Sigmoid colon (tissue), 7 donors: ENCODE data around the gene EHD2. TPM values are rescaled to one million over a fixed set of nuclear protein-coding genes. Genes with fewer than 3 reads are reported as not detected.

ENCODE experiments used
- DNase-seq: peaks from one replicate; pipeline ENCODE4 v3.0.0-alpha.2; 2019
- H3K27ac ChIP-seq, 4 donors: fragments of 200-600 bp; sonication (generic); one replicate each; pipeline ENCODE4 v1.5.1; 2016 to 2019; ENCODE audit warnings: mild to moderate bottlenecking in 1 of 4
- H3K27me3 ChIP-seq, 3 donors: fragments of 200-600 bp; sonication (generic); one replicate each; pipeline ENCODE4 v1.5.1; 2019; ENCODE audit warnings: mild to moderate bottlenecking in 1 of 3
- H3K36me3 ChIP-seq, 4 donors: fragments of 200-600 bp; sonication (generic); one replicate each; pipeline ENCODE4 v1.5.1; 2016 to 2019
- H3K4me1 ChIP-seq, 4 donors: fragments of 200-600 bp; sonication (generic); one replicate each; pipeline ENCODE4 v1.5.1; 2017 to 2019
- H3K4me3 ChIP-seq, 4 donors: fragments of 200-600 bp; sonication (generic); one replicate each; pipeline ENCODE4 v1.5.1; 2017 to 2019; ENCODE audit warnings: mild to moderate bottlenecking in 2 of 4, moderate library complexity in 1 of 4
- H3K9me3 ChIP-seq, 4 donors: fragments of 200-600 bp in 3 of 4; sonication (generic) in 3 of 4; one replicate each; pipeline versions ENCODE4 v1.5.1 to v1.6.1; 2013 to 2019
- CTCF ChIP-seq, 4 experiments: fragments of 450-650 bp in 3 of 4; fragments of 200-600 bp in 1 of 4; IDR thresholded peaks; one replicate each; pipeline ENCODE4 v1.5.1; 2016 to 2019; ENCODE audit warnings: antibody characterized with exemption in 4 of 4, mild to moderate bottlenecking in 3 of 4, moderate library complexity in 2 of 4
- EP300 ChIP-seq, 4 donors: sonication (generic); formaldehyde crosslinking; IDR thresholded peaks; one replicate each; pipeline ENCODE4 v1.6.1; 2017; ENCODE audit warnings: antibody characterized with exemption in 4 of 4
- POLR2A ChIP-seq, 2 donors: fragments of 450-650 bp; IDR thresholded peaks; one replicate each; pipeline ENCODE4 v1.6.1; 2016; ENCODE audit warnings: antibody characterized with exemption in 2 of 2, mild to moderate bottlenecking in 2 of 2, moderate library complexity in 2 of 2
- POLR2AphosphoS5 ChIP-seq, 4 donors: sonication (generic); formaldehyde crosslinking; IDR thresholded peaks; one replicate each; pipeline ENCODE4 v1.6.1; 2017; ENCODE audit warnings: antibody characterized with exemption in 4 of 4
- WGBS, 2 donors: extraction: QIAGEN DNeasy Blood & Tissue Kit; methylation state at CpG; one replicate each; pipeline ENCODE4 v1.1.7; 2013; 5-methylcytosine and 5-hydroxymethylcytosine counted together
- intact Hi-C: fragments of 100-400 bp; cut with DNase I; formaldehyde crosslinking; loops from one replicate; pipeline ENCODE4 v1.15.1; 2023
- polyA plus RNA-seq, 3 donors: library from polyadenylated mRNA; stranded (reverse); fragments of 200-250 nt; gene quantifications; one replicate each; pipeline ENCODE4 v1.2.3, GENCODE V29; 2013
- total RNA-seq, 4 donors: library from RNA; depleted of rRNA; stranded (reverse); fragments of >200 nt; gene quantifications; one replicate each; pipeline ENCODE4 v1.1.0, GENCODE V29; 2016
- donor health status: healthy with polysubstance abuse.
- donor health status: Bipolar disorder and iron deficiency.
- donor health status: healthy.

The EHD2 gene
- total and polyA plus RNA-seq, 7 donors, result 3.5 to 184 (median 41.8) TPM

DNA sequence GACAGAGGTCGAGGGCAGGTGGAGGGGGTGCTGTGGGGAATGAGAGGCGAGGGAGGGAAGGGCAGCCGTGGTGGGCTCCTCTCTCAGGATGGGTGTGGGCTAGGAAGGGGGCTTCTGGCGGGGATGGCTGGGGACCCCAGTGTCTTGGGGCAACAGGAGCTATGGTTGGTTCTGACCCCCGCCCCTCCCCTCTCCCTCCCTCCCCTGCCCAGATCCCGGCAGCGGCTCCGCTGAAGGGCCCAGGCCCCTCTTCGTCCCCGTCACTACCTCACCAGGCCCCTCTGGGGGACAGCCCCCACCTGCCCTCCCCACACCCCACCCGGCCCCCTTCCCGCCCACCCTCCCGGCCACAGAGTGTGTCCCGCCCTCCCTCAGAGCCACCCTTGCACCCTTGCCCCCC is 19.3 kb upstream of the EHD2 start:
- no peak overlapping the region for H3K27ac ChIP-seq
- H3K27me3 ChIP-seq, result no peaks in the 10 kb centered on the region
- no peak for TF ChIP-seq CTCF (IDR thresholded peaks at IDR 0.05)
- no peak for TF ChIP-seq EP300 (IDR thresholded peaks at IDR 0.05)
- no peak for TF ChIP-seq POLR2A (IDR thresholded peaks at IDR 0.05)
- no peak for TF ChIP-seq POLR2AphosphoS5 (IDR thresholded peaks at IDR 0.05)
- intact Hi-C loops, result no loop called here
- H3K4me1 ChIP-seq, result peaks cover 0 to 6% (median 5%) of the 10 kb centered on the region in 4 donors
- DNase-seq, result no peak
- 89 to 92% methylated on average over 14 of the region's 14 CpGs for WGBS, 2 donors
- H3K36me3 ChIP-seq, result peaks cover 0 to 51% (median 15%) of the 10 kb centered on the region in 4 donors
- H3K4me3 ChIP-seq, result no peak overlapping the region
- H3K9me3 ChIP-seq, result no peaks in the 10 kb centered on the region

- Histone ChIP-seq H3K36me3 (peaks cover 0 to 59% (median 20%) of the 10 kb centered on the region in 4 donors), H3K27ac (peak overlapping the region in 1 of 4 donors; percentile 31)
- intact Hi-C loops, result no loop called here
Observed at GRCh38 chr19:47694466-47695273, 18.6 kb upstream of the EHD2 start.

DNA sequence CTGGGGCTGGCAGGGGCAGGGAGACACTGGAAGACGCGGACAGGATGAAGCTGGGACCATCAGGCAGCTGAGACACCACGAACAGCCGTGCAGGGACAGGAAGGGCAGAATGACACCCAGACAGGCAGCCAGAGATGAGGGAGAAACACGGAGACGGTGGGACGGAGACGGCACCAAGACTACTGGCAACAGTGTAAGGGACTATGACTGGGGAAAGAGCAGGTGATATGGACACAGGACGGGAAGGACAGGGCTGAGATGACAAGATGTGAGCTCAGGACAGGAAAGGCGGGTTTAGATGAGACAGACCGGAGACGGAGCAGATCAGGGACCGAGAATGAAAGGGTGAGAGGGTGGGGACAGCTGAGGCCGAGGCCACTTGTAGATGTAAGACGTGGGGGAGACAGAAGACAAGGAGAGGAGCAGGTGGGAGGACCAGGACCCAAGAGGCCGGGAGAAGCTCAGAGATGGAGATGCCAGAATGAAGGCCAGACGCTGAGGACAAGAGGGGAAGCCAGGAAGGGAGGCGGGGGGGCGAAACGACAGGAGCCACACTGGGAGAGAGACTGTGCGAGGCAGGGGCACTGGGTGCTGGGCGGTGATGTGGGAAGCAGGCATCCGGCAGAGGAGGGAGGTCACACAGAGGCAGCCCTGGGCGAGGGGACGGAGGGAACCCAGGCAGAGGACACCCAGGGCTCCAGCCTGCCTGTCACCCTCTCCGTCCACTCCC is 17.5 kb upstream of the EHD2 start:
- Histone ChIP-seq H3K27me3 (no peaks in the 10 kb centered on the region), H3K36me3 (peaks cover 2 to 65% (median 22%) of the 10 kb centered on the region in 4 donors), H3K4me3 (no peak overlapping the region), H3K9me3 (no peaks in the 10 kb centered on the region), H3K27ac (peak overlapping the region in 2 of 4 donors; percentile 83), H3K4me1 (peaks cover 0 to 6% (median 5%) of the 10 kb centered on the region in 4 donors)
- no peak for DNase-seq
- TF ChIP-seq EP300 (IDR thresholded peaks at IDR 0.05), result no peak
- no peak for TF ChIP-seq CTCF (IDR thresholded peaks at IDR 0.05)
- TF ChIP-seq POLR2A (IDR thresholded peaks at IDR 0.05), result no peak
- no peak for TF ChIP-seq POLR2AphosphoS5 (IDR thresholded peaks at IDR 0.05)
- WGBS, 2 donors, result 93 to 94% methylated on average over 26 of the region's 26 CpGs
- intact Hi-C loops, result loop anchor here (2.0 kb wide), 1 partner anchor 87 kb away; the partner anchor contains the start of gene BICRA

More at GRCh38 chr19:47694466-47695273, 18.6 kb upstream of the EHD2 start:
- Histone ChIP-seq H3K4me1 (peaks cover 0 to 6% (median 5%) of the 10 kb centered on the region in 4 donors), H3K4me3 (no peak overlapping the region), H3K27me3 (no peaks in the 10 kb centered on the region), H3K9me3 (no peaks in the 10 kb centered on the region)
- no peak for TF ChIP-seq EP300 (IDR thresholded peaks at IDR 0.05)
- TF ChIP-seq CTCF (IDR thresholded peaks at IDR 0.05), result no peak
- no peak for TF ChIP-seq POLR2A (IDR thresholded peaks at IDR 0.05)
- TF ChIP-seq POLR2AphosphoS5 (IDR thresholded peaks at IDR 0.05), result no peak
- 92 to 95% methylated on average over 28 of the region's 28 CpGs for WGBS, 2 donors
- DNase-seq, result no peak

DNA sequence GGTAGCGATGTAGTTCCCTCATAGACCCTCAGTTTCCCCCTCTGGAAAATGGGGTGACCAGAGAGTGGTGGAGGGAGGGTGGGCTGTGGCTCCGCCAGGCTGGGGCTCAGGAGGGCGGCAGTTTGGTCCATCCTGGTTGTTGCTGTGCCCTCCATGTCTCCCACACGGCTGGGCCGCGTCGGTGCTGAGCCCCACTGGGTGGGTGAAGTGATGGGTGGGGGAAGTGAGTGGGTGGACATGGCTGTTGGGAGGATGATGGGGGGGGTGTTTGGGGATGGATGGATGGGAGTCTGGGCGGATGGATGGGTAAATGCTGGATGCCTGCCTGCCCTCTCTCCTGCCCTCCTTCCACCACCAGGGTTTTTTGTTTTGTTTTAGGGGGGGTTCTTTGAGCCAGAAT is 16.6 kb upstream of the EHD2 start:
- H3K4me1 ChIP-seq, result peaks cover 0 to 6% (median 5%) of the 10 kb centered on the region in 4 donors
- peak overlapping the region in 3 of 4 donors; percentile 24 to 83 (median 83) for H3K27ac ChIP-seq
- H3K36me3 ChIP-seq, result peaks cover 8 to 65% (median 26%) of the 10 kb centered on the region in 4 donors
- no peak for DNase-seq
- no peak overlapping the region for H3K4me3 ChIP-seq
- TF ChIP-seq CTCF (IDR thresholded peaks at IDR 0.05) (no peak), POLR2AphosphoS5 (IDR thresholded peaks at IDR 0.05) (no peak), POLR2A (IDR thresholded peaks at IDR 0.05) (no peak), EP300 (IDR thresholded peaks at IDR 0.05) (no peak)
- intact Hi-C loops, result loop anchor here (2.0 kb wide), 1 partner anchor 88 kb away; the partner anchor contains the start of gene BICRA
- H3K9me3 ChIP-seq, result no peaks in the 10 kb centered on the region
- WGBS, 2 donors, result 94% methylated on average over 8 of the region's 8 CpGs
- H3K27me3 ChIP-seq, result no peaks in the 10 kb centered on the region
